ENCODE measurements around the gene GPLD1. TPM values are rescaled to one million over a fixed set of nuclear protein-coding genes. Genes with fewer than 3 reads are reported as not detected.
"Not testable (repeated sequence)": the region's sequence is repeated elsewhere in the genome, so short reads cannot be mapped to it uniquely, and the experiment has no call there.

Gene GPLD1
- total RNA-seq, 1 donor from 2014 or later = 0.18 TPM

DNA sequence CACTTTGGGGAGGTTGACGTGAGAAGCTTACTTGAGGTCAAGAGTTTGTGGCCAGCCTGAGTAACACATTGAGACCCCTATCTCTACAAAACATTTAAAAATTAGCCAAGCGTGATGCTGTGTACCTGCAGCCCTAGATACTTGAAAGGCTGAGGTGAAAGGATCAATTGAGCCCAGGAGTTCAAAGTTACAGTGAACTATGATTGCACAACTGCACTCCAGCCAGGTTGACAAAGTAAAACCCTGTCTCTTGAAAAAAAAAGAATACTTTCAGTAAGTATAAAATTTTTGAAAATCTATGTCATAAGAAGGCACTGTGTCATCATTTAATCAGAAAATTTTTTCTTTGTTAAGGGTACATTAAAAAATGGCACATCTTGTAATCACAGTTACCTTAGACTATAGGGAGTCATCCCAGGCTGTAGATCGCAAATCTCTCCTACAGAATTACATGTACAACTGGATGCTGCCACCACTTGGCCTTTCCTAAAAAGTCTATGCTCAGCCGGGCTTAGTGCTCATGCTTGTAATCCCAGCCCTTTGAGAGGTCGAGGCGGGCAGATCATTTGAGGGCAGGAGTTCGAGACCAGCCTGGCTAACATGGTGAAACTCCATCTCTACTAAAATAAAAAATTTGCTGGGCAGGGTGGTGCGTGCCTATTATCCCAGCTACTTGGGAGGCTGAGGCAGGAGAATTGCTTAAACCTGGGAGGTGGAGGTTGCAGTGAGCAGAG lies 103.7 kb downstream of the GPLD1 start:
- DNase-seq (ENCODE audit: extremely low read depth, low read depth, low spot score) = no peak

DNA sequence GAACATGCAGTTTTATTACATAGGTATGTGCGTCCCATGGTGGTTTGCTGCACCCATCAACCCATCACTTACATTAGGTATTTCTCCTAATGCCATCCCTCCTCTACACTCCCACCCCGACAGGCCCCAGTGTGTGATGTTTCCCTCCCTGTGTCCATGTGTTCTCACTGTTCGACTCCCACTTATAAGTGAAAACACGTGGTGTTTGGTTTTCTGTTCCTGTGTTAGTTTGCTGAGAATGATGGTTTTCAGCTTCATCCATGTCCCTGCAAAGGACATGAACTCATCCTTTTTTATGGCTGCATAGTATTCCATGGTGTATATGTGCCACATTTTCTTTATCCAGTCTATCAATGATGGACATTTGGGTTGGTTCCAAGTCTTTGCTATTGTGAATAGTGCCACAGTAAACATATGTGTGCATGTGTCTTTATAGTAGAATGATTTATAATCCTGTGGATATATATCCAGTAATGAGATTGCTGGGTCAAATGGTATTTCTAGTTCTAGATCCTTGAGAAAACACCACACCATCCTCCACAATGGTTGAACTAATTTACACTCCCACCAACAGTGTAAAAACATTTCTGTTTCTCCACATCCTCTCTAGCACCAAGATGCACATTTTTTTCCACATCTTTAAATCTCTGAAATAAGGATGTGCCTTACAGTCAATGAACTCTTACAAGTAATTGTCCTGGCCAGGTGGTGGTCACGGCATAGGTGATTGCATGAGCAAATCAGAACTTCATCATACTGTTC lies 104.8 kb downstream of the GPLD1 start:
- not testable (repeated sequence) for DNase-seq (ENCODE audit: extremely low read depth, low read depth, low spot score)

DNA sequence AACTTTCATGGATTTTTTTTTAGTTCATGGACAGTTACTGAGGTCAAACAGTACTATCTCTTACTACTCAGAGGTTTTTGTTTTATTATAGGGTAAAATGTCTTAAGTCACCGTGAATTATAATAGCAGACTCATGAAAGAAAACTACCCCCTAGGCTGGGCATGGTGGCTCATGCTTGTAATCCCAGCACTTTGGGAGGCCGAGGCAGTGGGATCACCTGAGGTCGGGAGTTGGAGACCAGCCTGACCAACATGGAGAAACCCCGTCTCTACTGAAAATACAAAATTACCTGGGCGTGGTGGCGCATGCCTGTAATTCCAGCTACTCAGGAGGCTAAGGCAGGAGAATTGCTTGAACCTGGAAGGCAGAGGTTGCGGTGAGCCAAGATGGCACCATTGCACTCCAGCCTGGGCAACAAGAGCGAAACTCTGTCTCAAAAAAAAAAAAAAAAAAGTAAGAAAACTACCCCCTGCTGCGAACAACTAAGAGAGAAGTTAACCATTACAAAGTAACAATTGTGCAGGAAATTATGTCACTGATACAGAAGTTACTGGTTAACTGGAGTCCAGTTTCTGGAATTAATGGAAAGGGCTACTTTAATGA lies 106.4 kb downstream of the GPLD1 start:
- not testable (repeated sequence) for DNase-seq (ENCODE audit: extremely low read depth, low read depth, low spot score)

DNA sequence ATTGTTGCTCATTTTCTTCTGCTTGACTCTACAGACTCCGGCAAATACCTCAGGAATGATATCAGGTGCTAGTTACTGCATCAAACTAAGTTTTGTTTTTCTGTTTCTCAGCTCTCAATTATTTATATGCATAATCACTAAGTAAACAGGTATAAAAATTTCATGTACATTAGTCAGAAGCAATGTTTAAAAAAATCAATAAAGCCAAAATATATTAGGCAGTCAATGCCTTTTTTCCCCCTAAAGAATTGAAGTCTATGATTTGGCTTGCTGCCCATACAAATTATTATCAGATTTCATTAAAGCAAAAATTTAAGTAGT lies 107.2 kb downstream of the GPLD1 start:
- DNase-seq (ENCODE audit: extremely low read depth, low read depth, low spot score) = no peak

DNA sequence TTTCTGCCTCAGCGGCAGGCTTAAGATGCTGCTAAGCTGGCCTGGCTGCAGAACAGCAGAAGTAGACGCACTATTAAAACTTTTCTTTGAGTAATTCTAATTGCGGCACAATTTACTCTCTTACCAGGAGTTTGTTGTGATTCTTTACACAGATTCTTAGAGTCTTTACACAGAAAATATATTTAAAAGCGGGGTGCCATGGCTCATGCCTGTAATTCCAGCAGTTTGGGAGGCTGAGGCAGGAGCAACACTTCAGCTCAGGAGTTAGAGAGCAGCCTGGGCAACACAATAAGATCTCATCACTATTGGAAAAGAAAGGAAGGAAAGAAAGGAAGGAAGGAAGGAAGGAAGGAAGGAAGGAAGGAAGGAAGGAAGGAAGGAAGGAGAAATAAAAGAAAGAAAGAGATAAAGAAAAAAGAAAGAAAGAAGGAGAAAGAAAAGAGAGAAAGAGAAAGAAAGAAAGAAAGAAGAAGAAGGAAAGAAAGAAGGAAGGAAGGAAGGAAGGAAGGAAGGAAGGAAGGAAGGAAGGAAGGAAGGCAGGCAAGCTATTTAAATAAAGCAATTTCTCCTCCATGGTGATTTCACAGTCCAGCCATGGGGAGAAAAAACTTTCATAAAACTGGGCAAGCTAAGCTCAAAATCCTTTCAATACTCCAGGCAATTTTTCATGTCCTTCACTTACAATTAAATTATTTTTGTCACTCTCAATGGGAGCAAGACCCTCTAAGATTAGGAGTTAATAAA lies 107.7 kb downstream of the GPLD1 start:
- no peak for DNase-seq (ENCODE audit: extremely low read depth, low read depth, low spot score)

DNA sequence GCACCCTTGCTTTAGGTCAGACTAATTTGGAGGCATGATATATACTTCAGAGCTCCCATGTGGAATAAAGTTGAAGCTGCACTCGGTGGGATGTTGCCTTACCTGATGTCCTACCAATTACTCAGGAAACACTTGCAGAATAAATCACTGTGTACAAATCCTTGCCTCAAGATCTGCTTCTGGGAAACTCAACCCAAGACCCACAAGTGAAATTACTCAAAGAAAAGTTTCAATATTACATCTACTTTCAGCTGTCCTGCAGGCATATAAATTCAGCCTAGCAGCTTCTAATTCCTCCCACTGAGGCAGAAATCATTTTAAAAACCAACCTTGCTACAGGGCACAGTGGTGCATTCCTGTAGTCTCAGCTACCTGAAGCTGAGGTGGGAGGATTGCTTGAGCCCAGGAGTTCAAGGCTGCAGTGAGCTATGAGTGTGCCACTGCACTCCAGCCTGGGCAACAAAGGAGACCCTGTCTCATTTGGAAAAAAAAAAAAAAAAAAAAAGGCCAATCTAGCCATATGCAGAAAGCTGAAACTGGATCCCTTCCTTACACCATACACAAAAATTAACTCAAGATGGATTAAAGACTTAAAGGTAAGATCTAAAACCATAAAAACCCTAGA lies 110.8 kb downstream of the GPLD1 start:
- DNase-seq (ENCODE audit: extremely low read depth, low read depth, low spot score) = no peak

Other genes starting within 250 kb of the GPLD1 start
- 1.5 and 23.2 TPM in 2 replicates for gene DCDC2, start 131.5 kb downstream of the GPLD1 start, total RNA-seq
- gene MRS2, start 86.6 kb downstream of the GPLD1 start, total RNA-seq = 19.8 and 25.2 TPM in 2 replicates
- gene ALDH5A1, start 5.4 kb upstream of the GPLD1 start, total RNA-seq = 1.3 and 1.7 TPM in 2 replicates
- gene KIAA0319, start 156.6 kb upstream of the GPLD1 start, total RNA-seq = not detected in 2 replicates
- 21.7 and 24.2 TPM in 2 replicates for gene TDP2, start 177.3 kb upstream of the GPLD1 start, total RNA-seq
- 6.9 and 15.1 TPM in 2 replicates for gene ACOT13, start 177.5 kb upstream of the GPLD1 start, total RNA-seq
- gene C6orf62, start 229.6 kb upstream of the GPLD1 start, total RNA-seq = 66.2 and 74.0 TPM in 2 replicates

Data from glomerular endothelial cell (primary cell).